IPS DF 4.7 (cell line): ENCODE data around the gene PRKCA.

Experiments used
- DNase-seq: peaks from one replicate; pipeline ENCODE4 v3.0.0-alpha.2; 2013; ENCODE audit warnings: low spot score; ENCODE audit errors: extremely low read depth

Gene PRKCA

GRCh38 chr17:66764506-66764905 lies 462.1 kb downstream of the PRKCA start:
- no peak for DNase-seq

DNA sequence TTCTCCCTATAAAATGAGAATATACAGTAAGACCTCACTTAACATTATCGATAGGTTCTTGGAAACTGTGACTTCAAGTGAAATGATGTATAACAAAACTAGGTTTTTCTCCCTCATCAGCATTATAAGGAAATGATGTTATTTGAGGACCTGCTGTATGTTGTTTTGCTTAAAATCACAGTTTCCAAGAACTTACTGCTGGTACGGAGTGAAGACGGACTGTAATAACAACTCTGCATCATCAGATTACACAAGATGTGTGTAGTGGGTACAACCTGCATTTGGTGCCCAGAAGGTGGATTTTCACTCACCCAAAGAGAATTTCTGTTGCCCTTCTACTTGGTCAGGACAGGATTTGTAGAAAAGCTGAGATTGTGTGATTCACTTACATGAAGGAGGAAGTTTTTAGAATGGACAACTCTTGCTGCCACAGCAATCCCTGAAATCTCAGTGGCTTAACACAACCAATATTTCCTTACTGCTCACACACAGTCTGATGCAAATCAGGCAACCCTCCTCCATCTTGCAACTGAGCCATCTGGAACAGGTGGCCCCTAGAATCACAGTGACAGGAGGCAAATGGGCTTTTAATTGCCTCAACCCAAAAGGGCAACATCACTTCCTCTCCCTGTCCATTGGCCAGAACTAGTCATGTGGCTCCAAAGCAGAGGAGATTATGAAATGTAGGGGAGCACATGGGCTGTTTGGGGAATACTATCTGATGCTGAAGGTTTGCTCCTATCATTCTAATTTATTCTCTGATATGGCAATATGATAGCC lies 464.9 kb downstream of the PRKCA start:
- no peak for DNase-seq

- DNase-seq, result no peak
These were observed 467.5 kb downstream of the PRKCA start for GRCh38 chr17:66769911-66770310.

- no peak for DNase-seq
These were observed 469.9 kb downstream of the PRKCA start for GRCh38 chr17:66772148-66772812.

DNA sequence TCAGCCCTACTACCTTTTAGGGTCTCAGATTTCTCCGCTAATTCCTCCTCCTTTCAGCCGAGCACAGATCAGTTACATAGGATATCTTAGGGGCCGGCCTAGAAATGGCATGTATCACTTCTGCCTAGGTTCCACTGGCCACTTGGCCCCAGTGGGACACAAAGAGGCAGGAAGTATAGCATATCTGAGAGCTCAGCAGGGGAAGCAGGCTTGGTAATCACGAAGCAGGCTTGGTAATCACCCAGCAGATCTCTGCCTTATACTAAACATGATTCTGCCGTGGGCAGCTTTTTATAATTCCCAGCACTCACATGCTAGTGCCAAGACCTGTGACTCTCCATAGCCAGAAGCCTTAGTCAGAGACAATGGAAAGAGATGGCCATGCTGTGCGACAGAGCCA lies 472.9 kb downstream of the PRKCA start:
- no peak for DNase-seq

DNA sequence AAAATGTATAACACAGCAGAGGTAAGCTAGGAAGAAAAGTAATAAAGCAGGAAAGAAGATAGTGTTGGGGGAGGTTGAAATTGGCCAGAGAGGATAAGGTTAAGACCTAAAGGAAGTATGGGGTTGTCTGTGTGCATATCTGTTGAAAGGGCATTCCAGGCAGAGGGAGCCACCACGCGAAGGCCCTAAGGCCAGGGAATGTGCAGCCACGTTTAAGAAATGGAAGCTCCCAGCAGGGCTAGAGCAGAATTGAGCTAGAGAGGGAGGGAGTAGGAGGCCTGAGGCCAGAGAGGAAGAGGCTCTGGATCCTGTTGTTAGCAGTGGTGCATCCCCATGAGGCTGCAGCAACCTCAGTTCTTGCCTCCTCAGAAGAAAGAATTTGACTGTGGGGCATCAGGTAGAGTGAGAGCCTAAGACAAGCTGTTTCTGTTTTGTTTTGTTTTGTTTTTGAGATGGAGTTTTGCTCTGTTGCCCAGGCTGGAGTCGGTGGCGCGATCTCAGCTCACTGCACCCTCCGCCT lies 473.5 kb downstream of the PRKCA start:
- no peak for DNase-seq

GRCh38 chr17:66776999-66777688 lies 474.7 kb downstream of the PRKCA start:
- DNase-seq, result no peak

GRCh38 chr17:66777689-66778225 lies 475.3 kb downstream of the PRKCA start:
- peak; percentile 86 for DNase-seq

GRCh38 chr17:66778531-66779236 lies 476.3 kb downstream of the PRKCA start:
- no peak for DNase-seq

DNA sequence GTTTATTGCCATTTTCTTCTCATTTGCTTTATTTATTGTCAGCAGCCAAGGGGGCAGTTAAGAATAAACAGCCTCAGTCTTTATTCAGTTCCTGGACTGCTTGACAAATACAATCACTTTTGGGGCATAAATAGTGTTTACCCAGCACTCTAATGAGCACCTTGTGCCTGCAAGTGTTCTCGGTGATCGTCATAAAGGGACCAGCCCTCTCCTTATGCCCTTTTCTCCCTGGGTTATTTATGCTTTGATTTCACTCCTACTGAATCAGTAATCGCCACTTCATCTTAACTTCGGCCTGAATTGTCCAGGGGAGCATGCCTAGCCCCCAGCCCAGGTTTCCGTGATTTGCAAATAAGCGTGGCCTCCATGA lies 476.8 kb downstream of the PRKCA start:
- DNase-seq, result no peak

GRCh38 chr17:66781135-66781534 lies 478.7 kb downstream of the PRKCA start:
- no peak for DNase-seq

- DNase-seq, result no peak
These were observed 480.4 kb downstream of the PRKCA start for GRCh38 chr17:66782851-66783250.

GRCh38 chr17:66783656-66784381 lies 481.4 kb downstream of the PRKCA start:
- DNase-seq, result no peak

DNA sequence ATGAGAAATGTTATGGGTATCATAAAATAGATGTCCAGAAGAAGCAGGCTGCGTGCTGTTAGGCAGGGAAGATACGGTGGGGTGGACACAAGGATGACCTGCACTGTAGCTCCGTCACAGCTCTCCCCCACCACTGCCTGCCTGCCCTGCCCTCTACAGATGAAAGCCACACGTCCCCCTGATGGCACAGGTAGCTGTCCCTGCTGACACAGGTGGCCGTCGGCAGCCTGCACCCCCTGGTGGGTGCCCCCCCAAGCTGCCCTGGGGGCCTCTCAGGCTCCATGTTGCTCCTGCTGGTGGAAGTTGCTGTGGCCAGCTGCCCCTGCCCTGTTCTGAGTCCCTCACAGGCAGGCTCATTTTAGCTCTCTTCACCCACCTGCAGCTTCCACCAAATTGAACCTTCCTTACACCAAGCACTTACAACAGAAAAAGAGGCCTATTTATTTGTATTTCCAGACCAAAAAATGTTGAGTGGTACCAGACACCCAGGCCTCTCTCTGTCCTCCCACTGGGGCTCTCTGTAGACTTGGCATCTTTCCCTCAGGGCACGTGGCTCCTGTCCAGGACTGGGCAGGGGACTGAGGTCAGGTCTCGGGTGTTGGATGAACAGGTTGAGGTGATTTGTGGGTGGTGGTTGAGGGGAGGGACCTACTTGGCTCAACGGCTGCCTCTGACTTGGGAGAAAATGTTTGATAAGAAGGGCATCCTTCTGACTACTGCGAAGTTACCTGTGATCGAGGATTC lies 482.4 kb downstream of the PRKCA start:
- DNase-seq, result no peak

GRCh38 chr17:66786107-66786506 lies 483.7 kb downstream of the PRKCA start:
- DNase-seq, result no peak

DNA sequence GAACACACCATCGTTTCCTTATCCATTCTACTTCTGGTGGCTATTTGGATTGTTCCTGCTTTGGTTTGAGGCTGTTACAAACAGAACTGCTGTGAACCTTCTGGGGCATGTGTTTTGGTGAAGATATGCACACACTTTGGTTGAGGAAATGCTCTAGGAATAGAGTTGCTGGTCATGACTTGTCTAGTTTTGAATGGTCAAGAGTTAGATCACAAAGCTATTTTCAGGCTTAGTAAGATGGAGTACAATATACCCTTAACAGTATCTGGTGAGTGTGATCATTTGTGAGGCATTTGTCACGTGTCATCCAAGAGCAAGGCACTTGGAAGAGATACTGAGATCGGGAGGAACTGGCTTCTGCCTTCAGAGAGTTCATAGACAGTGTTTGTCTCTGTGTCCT lies 485.5 kb downstream of the PRKCA start:
- no peak for DNase-seq

- no peak for DNase-seq
These were observed 486.7 kb downstream of the PRKCA start for GRCh38 chr17:66789093-66789492.

DNA sequence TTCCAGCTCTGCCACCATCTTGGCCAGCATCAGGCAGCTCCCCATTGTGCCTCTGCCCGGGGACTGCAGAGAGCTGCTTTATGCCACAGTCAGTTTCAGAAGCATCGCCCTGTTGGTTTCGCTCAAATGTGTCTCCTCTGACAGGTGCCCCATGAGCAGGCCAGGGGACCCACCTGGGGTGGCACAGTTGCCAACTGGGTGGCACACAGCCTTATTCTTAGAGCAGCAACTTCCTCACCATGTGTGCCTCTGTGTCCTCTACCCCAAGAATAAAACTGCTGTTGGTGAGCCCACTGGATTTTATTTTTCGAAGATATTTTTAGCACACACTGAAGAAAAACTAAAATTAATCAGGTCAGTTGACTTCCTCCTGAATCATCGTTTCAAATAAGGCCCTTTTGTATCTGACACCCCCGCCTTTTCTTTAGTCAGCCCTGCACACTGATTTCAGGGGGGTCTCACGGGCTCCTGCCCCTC lies 487.6 kb downstream of the PRKCA start:
- DNase-seq, result no peak

DNA sequence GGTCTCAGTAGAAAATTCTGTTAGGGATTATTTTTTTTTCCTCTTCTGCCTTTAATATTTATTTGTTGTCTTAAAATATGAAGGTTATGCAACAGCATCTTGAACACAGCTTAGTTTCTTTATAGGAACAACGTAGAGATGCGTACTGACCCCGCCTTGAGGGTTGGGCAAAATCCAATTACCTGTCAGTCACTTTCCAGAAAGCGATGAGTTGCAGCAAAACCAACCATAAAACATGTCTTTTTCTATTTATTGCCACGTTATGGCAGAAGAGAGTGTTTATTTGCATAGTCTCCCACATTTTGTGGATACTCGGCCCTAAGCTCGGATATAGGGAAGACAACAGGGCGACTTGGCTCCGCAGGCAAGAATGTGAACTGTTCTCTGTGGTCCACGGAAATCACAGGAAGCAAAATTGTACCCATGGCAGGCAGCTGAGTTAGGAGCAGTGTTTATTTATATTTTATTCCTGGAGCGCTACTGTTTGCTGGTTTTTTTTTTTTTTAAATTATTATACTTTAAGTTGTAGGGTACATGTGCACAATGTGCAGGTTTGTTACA lies 488.2 kb downstream of the PRKCA start:
- DNase-seq, result no peak

- no peak for DNase-seq
These were observed 488.9 kb downstream of the PRKCA start for GRCh38 chr17:66791347-66791746.
